ENCODE results near the gene KLK1. TPM values are rescaled to one million over a fixed set of nuclear protein-coding genes. Genes with fewer than 3 reads are reported as not detected.
"Not testable (repeated sequence)": the region's sequence is repeated elsewhere in the genome, so short reads cannot be mapped to it uniquely, and the experiment has no call there.

Gene KLK1
- polyA plus RNA-seq, 5 donors = 0.39 to 0.94 (median 0.80) TPM

GRCh38 chr19:50770164-50770563 lies 53.4 kb downstream of the KLK1 start, which contains the start of gene GPR32:
Gene GPR32 (plus strand): TSS chr19:50770464. CDS start chr19:50770601, 137 bp downstream.
- not testable (repeated sequence) for DNase-seq

Other genes starting within 250 kb of the KLK1 start
- gene SYT3, start 183.9 kb downstream of the KLK1 start, polyA plus RNA-seq (ENCODE audit: insufficient read depth in 1 of 5, insufficient read length in 5 of 5, low replicate concordance in 1 of 5) = under 1 TPM; 0.05 to 0.55 (median 0.14) TPM
- under 1 TPM in 2 of 5 donors, not detected in 3; 0.45 to 0.46 TPM for gene C19orf81, start 174.3 kb downstream of the KLK1 start, polyA plus RNA-seq (ENCODE audit: insufficient read depth in 1 of 5, insufficient read length in 5 of 5, low replicate concordance in 1 of 5)
- gene SHANK1, start 104.0 kb downstream of the KLK1 start, polyA plus RNA-seq (ENCODE audit: insufficient read depth in 1 of 5, insufficient read length in 5 of 5, low replicate concordance in 1 of 5) = 1 to 10 TPM; 4.1 to 7.5 (median 4.8) TPM
- 10 to 100 TPM; 29.6 to 66.3 (median 36.1) TPM for gene CLEC11A, start 100.4 kb downstream of the KLK1 start, polyA plus RNA-seq (ENCODE audit: insufficient read depth in 1 of 5, insufficient read length in 5 of 5, low replicate concordance in 1 of 5)
- not detected for gene GPR32, start 53.3 kb downstream of the KLK1 start, polyA plus RNA-seq (ENCODE audit: insufficient read depth in 1 of 5, insufficient read length in 5 of 5, low replicate concordance in 1 of 5)
- gene ACP4, start 33.4 kb downstream of the KLK1 start, polyA plus RNA-seq (ENCODE audit: insufficient read depth in 1 of 5, insufficient read length in 5 of 5, low replicate concordance in 1 of 5) = under 1 TPM in 2 of 5 donors, not detected in 3; 0.18 to 0.19 TPM
- gene KLK15, start 9.8 kb upstream of the KLK1 start, polyA plus RNA-seq (ENCODE audit: insufficient read depth in 1 of 5, insufficient read length in 5 of 5, low replicate concordance in 1 of 5) = not detected
- gene KLK3, start 31.1 kb upstream of the KLK1 start, polyA plus RNA-seq (ENCODE audit: insufficient read depth in 1 of 5, insufficient read length in 5 of 5, low replicate concordance in 1 of 5) = not detected
- gene KLK2, start 49.7 kb upstream of the KLK1 start, polyA plus RNA-seq (ENCODE audit: insufficient read depth in 1 of 5, insufficient read length in 5 of 5, low replicate concordance in 1 of 5) = under 1 TPM in 3 of 5 donors, not detected in 2; 0.16 to 0.24 (median 0.17) TPM
- gene KLK4, start 87.6 kb upstream of the KLK1 start, polyA plus RNA-seq (ENCODE audit: insufficient read depth in 1 of 5, insufficient read length in 5 of 5, low replicate concordance in 1 of 5) = not detected
- under 1 TPM; 0.18 to 0.93 (median 0.56) TPM for gene KLK5, start 129.3 kb upstream of the KLK1 start, polyA plus RNA-seq (ENCODE audit: insufficient read depth in 1 of 5, insufficient read length in 5 of 5, low replicate concordance in 1 of 5)
- gene KLK6, start 145.8 kb upstream of the KLK1 start, polyA plus RNA-seq (ENCODE audit: insufficient read depth in 1 of 5, insufficient read length in 5 of 5, low replicate concordance in 1 of 5) = under 1 TPM in 4 of 5 donors, not detected in 1; 0.15 to 0.37 (median 0.32) TPM
- gene KLK7, start 160.1 kb upstream of the KLK1 start, polyA plus RNA-seq (ENCODE audit: insufficient read depth in 1 of 5, insufficient read length in 5 of 5, low replicate concordance in 1 of 5) = under 1 TPM in 3 of 5 donors, not detected in 2; 0.12 to 0.31 (median 0.14) TPM
- gene KLK8, start 177.8 kb upstream of the KLK1 start, polyA plus RNA-seq (ENCODE audit: insufficient read depth in 1 of 5, insufficient read length in 5 of 5, low replicate concordance in 1 of 5) = under 1 TPM in 1 of 5 donors, not detected in 4; 0.46 TPM
- 1 to 10 TPM in 3 of 5 donors, under 1 TPM in 2; 0.48 to 1.2 (median 1.1) TPM for gene KLK10, start 195.9 kb upstream of the KLK1 start, polyA plus RNA-seq (ENCODE audit: insufficient read depth in 1 of 5, insufficient read length in 5 of 5, low replicate concordance in 1 of 5)
- gene KLK11, start 202.8 kb upstream of the KLK1 start, polyA plus RNA-seq (ENCODE audit: insufficient read depth in 1 of 5, insufficient read length in 5 of 5, low replicate concordance in 1 of 5) = 1 to 10 TPM; 2.1 to 5.0 (median 3.6) TPM
- under 1 TPM; 0.39 to 0.76 (median 0.59) TPM for gene KLK12, start 211.2 kb upstream of the KLK1 start, polyA plus RNA-seq (ENCODE audit: insufficient read depth in 1 of 5, insufficient read length in 5 of 5, low replicate concordance in 1 of 5)
- gene KLK13, start 241.3 kb upstream of the KLK1 start, polyA plus RNA-seq (ENCODE audit: insufficient read depth in 1 of 5, insufficient read length in 5 of 5, low replicate concordance in 1 of 5) = under 1 TPM; 0.30 to 0.76 (median 0.38) TPM